GM19395 (cell line): ENCODE data around the gene AMOTL2.

Experiments
- ATAC-seq: cut with Tn5 transposase; IDR thresholded peaks from one replicate; pipeline ENCODE4 v1.9.1; 2021; ENCODE audit warnings: mild to moderate bottlenecking, moderate library complexity; ENCODE audit not compliant: unreplicated experiment

Gene AMOTL2

DNA sequence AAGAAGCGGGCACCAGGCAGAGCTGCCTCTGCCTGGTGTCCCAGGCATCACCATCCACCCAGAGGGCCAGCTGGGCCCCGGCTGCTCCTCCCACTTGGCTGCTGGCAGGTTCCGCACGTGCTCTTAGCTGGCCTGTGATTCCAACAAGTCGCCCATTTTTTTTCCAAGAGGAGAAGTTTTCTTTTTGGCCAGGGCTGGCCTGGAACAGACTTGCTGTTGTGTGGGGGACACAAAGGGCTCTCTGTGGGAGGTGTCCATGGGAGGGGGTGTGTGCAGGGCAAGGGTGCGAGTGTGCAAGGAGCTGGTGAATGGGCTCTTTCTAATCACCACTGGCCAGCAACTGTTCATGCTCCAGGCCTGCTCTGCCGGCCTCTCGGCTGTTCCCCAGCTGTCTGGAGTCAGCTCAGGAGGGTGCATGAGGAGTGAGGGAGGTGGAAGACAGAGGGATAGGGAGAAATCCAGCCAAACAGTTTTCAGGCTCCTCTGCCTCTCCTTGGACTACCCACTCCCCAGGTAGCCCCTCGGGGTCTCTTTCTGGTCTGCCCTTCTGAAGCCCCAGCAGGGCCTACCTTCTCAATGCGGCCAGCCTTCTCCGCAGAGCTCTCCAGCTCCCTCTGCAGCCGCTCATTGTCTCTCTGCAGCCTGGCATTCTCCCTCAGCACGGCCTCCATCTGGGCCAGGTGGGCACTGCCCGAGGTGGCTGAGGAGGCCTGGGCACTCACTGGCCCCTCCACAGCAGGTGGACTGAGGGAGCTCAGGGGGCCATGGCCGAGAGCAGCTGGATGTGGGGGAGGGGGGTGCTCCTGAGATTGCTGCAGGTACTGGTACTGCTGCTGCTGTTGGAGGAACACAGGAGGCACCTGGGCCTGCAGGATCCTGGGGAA lies 7.1 kb downstream of the AMOTL2 start:
- ATAC-seq: no peak

DNA sequence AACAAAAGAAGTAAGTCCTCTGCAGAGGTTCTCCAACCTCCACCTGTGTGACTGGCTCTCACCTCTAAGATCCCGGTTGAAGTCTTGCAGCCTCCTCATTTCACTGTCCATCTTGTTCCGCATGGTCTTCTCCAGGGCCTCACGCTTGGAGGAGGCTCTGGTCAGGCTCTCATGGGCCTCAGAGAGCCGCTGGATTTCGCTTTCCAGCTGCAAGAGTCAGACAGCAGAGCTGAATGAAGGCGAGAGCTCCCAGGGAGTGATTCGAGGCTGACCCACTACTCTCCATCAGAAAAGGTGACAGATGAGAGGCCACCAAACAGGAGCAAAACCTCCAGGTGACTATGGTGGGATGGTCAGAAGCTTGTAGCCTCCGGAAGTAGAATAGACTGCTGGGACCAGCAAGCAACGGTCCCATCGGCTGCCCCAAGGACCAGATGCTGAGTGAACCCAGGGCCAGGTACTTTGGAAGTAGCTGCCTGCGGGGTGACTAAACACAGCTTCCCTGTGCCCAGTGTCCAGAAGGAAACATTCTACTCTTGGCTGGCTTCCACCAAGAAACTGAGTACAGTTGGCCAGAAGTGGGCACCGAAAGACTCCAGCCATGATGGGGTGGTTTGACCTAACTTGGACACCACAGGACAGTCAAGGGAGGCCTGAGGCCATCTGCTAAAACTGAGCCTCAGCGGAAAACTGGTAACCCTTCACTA lies 7.9 kb downstream of the AMOTL2 start:
- no peak for ATAC-seq

DNA sequence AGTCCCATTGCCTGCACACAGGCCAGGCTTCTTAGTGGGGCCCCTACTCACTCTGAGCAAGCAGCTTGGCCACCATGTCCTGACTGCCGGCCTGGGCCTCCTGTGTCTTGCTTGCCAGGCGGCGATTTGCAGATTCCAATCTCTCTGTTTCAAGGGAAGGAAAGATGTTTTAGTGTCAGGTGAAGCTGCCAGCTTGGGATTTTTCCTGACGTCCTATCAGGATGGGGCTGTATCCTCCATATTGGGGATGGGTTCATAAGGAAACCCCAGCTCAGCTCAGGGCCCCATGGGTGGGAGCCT lies 8.5 kb downstream of the AMOTL2 start:
- no peak for ATAC-seq

DNA sequence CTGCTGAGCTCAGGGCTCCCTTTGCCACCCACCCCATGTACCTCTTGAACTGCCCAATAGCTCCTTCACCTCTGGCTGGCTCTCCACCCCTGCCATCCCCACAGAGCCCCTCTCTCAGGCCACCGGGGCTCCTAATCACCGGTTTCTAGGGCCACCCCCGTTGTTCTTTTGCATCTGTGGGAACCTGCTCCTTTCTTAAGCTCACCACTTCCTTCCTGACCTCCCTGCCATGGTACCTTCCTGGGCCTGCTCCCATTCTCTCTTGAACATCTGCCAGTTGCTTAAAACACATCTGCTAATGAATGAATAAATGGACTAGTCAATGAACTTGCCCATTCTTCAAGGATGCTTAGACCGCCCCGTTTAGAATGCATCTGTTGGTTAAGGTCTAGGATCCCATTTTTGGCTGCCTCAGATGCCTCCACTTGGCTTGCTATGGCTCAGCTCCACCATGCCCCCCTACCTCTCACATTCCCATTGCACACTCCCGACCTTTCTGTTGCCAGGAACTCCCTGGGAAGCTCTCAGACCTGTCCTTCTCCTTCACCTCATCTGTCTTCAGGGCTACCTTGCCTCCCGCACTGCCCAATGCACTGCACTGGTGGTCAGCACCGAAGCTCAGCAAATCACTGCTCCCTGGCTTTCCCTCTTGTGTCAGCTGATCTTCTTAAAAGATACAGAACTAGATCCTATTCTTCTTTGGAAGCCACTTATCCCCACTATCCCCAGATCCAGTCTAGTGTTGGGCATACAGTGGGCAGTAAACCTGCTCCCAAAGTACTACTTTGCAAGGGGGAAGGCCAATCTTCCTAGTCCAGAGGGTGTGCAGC lies 9.1 kb downstream of the AMOTL2 start:
- ATAC-seq: no peak

DNA sequence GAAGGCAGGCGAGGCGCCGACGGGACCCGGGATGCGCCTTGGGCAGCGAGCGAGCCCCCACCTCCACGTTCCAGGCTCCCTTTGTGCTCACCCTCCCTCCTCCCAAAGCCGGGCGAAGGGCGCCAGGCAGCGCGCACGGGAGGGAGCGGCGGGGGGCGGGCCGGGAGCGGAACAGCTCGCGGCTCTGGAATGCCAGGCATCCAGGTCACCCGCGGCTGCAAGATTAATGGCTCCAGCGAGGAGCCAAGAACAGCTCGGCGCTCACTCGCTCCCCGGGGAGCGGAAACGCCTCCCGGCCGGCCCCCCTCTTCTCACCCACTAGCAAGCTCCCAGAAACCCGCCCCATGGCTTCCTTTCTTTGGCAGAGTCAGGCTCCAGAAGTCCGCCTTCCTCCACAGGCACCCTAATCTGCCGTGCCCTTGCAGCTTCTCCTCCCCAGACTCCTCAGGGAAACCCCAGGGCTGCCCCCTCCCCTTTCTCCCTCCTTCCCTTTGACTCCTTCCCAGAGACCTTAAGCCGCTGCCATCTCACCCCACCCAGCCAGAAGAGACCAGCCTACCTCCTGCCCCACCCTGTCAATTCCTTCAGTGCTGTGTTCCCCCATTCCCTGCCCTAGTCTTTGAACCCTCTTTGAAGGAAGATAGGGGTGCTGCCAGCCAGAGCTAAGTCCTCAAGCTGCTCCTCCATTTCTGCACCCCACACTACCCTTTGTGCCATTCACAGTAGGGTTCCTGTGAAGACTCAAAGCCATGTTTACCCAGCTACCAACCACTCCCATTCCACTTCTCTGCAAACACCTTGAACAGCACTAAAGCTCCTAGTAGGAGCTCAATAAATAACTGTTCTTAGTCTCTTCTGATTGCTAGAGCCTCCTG lies 9.9 kb downstream of the AMOTL2 start:
- no peak for ATAC-seq

DNA sequence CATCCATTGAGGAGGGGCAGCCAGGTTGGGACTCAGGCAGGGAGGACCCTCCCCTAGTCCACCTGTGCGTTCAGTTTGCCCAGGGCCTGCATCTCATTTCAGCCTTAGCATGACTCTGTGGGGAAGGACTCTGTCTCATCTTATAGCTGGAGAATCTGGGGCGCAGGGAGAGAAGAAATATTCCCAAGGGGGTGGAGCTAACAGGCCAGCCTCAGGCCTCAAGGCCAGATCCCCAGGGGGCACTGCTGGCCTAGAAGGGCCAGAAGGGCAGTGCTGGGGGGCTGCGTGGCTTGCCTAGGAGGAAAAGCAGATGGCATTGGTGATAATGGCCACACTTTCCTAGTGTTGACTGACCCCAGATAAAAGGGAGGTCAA lies 10.9 kb downstream of the AMOTL2 start:
- no peak for ATAC-seq

DNA sequence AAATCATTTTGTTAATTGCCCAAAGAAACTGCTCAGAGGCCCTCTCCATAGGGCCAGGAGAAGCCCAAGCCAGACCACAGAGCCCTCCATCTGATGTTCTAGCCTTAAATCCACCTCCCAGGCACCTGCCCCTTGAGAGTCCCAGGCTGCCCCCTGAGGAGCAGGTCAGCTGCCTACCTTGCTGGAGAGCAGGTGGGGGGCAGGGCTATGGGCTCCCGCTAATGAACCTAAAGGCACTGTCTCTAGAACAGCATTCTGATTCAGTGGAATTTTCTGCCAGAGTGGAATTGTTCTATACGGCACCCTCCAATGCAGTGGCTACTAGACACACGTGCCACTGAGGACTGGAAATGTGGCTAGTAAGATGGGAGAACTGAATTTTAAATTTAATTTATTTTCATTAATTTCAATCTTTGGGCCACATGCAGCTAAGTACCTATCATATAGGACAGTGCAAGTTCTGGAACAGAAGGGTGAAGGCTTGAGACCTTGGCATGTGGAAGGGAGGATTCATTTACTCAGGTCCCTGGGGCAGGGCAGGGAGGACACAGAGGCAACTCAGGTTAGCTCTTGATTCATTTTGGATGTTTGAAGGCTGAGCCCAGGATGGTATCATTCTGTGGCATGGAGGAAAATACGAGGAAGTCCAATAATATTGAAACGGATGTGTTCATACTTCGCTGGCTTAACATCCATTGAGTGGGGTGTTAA lies 11.4 kb downstream of the AMOTL2 start:
- no peak for ATAC-seq

DNA sequence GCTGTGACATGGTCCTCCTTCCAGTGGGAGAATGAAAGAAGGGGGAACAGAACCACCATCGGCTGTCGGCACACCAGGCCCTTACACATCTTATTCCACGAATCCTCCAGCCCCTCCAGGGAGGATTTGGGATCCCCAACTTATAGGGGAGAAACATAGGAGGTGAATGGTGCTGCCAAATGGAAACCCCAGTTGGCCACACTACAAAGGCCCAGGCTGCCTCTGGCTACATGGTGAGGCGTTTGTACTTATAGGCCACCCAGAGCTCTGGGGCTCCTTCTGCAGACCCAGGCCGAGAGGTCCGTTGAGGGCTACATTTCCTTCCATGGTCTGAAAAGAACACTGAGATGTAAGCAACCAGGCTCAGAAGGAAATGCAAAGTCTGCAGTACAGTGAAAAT lies 12.0 kb downstream of the AMOTL2 start:
- ATAC-seq: no peak

DNA sequence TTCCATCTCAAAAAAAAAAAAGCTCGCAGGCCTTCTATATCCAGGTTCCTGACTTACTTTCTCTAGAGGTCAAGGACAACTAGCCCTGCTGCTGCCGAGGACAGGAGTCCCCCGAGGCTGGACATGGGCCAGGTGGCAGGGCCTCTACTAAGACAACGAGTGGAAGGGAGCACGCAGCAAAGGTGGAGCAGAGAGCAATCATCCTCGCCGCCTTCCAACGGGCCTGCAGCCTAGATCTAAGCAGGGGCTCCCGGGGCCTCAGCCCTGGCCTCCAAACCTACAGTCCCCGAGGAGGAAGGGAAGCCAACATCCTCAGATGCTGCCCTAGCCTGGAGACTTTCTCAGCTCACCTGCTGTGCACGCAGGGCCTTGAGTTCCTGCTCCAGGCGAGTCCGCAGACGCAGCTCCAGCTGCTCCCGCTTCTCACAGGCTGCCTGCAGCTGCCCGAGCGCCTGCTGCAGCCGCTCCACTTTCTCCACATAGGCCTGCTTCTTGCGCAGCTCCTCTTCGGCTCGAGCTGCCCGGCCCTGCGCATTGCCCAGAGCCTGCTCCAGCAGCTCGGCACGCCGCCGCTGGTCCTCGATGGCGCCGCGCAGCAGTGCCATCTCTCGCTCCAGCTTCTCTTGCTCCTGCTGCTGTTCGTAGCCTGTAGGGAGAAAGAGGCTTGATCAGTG lies 12.9 kb downstream of the AMOTL2 start:
- no peak for ATAC-seq

DNA sequence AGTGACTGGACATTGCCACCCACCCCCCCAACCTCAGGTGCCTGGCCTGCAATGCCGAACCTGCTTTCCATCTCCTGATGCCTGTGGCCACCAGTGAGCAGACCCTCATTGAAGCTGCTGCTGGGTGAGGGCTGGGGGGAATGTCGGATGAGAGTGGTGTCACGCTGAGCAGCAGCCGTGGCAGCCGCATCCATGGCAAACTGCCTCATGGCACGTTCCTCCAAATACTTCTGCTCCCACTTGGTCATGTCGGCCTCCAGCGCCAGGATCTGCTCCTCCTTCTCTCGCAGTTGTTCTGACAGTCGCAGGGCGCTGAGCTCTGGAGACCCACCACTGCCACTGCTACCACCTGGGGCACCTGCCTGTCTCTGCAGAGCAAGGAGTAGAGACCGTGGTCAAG lies 14.2 kb downstream of the AMOTL2 start:
- no peak for ATAC-seq

DNA sequence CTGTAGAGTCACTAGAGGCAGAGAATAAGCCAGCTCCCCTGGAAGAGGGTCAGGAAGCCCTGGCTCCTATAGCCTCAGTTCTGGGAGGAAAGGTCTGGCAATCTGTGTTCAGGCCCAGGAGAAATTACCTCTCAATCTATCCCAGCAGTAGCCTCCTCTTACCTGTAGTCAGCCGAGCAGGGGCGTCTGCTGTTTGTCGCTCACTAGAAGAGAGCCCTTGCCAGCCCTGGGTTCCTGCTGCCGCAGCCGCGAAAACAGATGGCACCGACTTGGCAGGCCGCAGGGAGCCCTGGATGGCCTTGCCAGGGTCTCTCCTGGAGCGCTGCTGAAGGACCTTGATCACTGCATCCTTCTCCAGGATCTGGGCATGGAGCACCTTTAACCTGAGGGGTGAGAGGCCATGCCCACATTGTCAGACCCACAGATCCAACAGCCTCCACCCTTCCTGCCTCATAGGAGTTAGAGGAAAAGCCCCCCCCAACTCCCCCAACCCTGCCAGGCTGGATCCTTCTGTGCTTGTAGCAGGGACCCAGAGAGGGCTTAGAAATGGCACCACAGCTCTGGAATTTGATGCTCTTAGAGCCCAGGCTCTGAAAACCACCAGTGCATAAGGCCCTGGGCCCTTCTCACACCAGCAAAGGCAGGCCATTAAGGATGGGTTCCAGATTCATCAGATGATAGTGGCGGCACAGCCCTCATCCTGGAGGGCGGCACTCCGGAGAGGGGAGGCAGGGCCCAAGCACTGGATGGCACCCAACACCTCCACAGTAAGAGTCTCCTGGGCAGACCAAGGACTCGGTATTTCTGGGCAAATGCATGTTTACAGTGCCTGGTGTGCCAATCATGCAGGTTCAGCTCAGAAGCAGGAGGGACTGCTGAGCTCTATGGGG lies 14.9 kb downstream of the AMOTL2 start:
- no peak for ATAC-seq

DNA sequence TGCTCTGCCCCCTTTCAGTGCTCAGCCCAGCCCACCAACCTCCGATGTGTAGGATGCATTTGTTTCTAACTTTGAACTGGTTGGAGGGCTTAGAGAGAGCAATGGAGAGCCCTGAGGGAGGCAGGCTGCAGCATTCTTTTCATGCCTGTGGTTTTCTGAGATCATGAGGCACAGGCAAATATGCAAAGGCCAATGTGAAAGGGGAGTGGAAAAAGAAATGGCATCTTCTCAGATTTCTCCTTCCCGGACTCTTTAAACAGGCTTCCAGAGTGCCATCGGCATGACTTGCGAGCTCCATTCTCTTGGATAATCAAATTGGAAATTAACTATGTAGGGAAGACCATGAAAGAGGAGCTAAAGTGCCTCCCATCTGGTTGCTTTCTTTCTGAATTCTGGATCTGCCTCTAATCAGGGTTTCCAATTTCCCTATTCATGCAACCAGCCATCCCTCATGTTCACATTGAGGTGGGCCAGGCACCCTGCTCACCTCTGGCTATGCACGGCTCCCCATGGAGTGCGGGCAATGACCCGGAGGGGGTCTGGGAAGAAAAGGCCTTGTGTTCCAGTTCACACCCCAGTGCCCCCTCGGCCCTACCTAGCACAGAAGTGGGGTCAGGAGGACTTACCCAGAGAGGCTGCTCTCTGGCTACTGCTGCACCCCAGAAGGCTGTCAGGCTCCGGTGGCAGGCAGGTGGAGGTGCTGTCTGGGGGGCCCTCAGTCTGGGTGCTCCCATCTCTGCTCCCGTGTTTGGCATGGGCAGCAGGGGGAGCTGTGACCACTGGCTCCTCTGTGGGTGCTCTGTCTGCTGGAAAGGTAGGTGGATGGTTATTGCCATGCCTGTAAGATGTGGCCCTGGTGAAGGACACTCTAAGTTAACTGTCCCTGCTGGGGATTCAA lies 16.1 kb downstream of the AMOTL2 start:
- no peak for ATAC-seq

DNA sequence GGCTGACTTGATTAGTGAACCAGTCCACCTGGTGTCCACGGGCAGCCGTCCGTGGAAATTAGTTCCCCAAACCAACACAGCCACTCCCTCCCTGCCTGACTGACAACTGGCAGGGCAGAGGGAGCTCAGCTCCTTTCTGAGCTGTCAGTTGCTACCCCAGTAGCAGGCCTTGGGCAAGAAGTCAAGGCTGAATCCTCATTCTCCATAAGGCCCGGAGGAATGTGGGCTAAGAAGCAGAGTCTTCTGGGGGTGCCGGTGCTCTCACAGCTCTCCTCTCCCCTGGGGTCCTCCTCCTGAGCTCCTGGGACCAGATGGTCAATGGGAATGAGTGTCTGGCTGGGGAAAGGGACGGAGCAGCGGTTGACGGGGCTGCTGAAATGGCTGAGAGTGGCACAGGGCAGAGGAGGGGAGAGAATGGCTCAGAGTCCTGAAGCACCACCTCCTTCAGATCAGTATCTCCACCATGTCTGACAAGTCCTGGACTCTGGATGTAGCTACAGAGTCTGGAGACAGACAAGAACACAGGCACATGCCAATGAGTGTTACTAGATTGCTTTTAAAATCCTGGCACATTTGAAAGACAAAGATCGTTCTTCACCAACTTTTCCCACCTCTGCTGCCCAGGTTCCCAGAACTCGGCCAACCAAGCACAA lies 16.9 kb downstream of the AMOTL2 start:
- ATAC-seq: no peak

DNA sequence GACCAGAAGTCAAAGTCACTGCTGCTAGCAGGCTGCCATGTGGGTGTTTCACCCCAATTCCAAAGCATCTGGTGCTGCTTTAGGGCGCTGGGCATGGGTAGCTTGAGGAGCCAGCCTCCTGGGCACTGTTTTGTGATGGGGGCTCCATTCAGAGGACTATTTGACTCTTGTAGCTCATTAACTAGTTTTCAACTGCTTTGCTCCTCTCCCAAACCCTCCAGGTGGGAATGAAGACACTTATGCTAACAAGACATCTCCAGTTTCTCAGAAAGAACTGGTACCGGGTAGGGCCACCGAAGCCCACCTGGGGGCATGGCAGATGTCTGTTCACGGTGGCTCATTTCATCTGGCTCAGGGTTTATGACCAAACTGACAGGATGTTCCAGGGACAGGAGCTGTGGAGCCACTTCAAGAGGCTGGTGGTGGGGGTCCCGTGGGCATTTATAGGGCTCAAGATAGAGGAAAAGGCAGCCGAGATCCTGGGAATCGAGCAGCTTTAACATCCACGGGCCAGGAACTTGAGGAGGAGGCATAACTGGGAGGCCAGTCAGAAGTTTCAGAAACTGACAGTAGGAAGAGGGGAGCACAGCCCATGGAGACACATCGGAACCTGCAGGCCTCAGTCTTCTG lies 17.7 kb downstream of the AMOTL2 start:
- ATAC-seq: no peak

DNA sequence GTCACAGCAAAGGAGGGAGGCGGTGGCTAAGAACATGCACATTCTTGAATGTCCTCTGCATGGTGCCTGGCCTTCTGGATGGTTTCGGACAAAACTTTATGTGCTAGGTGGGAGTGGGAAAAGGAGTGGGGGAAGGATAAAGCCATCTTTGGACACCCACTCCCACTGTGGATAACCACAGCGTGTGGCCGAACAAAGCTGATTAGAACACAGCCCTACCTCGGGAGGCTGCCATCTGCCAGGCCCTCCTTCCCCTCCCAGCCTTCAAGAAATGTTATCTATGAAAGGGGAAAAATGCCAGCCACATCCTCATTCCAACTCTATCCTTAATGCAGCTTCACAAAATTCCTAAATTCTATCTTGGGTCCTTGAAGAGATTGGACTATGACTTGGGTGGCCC lies 18.8 kb downstream of the AMOTL2 start:
- ATAC-seq: no peak

DNA sequence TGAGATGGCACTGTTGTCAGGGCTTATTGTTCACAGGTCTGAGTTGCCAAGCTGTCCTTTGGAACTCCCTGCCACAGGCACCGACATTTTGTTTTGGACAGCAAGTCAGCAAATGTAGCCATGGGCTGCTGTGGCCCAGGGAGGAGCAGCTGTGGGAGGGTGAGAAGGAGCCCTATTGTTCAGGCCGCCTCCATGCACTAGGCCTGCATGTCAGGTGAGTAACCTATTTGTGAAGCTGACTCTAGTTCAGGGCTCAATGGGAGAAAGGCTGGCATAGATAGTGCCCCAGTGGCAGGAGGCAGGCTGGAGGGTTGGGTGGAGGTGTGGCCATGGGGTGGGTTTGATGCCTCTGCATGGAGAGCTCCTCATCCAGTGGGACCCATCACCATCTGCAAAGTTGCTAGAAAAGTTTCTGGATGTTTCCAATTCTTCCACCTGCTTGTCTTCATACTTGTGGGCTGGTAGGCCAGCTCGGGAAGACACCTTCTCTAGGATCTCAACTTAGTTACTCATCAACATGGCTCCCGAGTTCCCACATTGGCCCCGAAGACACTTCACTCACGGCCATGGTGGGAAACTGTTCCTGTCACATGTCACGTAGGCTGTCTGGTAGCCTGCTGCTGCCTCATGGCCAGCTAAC lies 19.5 kb downstream of the AMOTL2 start:
- ATAC-seq: no peak
